ENCODE results near the gene CHD2.
"Not testable (repeated sequence)": the region's sequence is repeated elsewhere in the genome, so short reads cannot be mapped to it uniquely, and the experiment has no call there.

The CHD2 gene

GRCh38 chr15:93037820-93038705, 137.9 kb downstream of the CHD2 start:
- DNase-seq = no peak

GRCh38 chr15:93039562-93040287, 139.6 kb downstream of the CHD2 start:
- DNase-seq = not testable (repeated sequence)

- DNase-seq = no peak
These were observed 140.4 kb downstream of the CHD2 start for GRCh38 chr15:93040288-93041158.

- no peak for DNase-seq
These were observed 141.0 kb downstream of the CHD2 start for GRCh38 chr15:93041159-93041547.

- DNase-seq = no peak
These were observed 142.1 kb downstream of the CHD2 start for GRCh38 chr15:93042211-93042610.

GRCh38 chr15:93042691-93043378, 142.7 kb downstream of the CHD2 start:
- DNase-seq = no peak

GRCh38 chr15:93043621-93044300, 143.6 kb downstream of the CHD2 start:
- DNase-seq = no peak

- DNase-seq = no peak
These were observed 144.4 kb downstream of the CHD2 start for GRCh38 chr15:93044301-93045190.

- DNase-seq = no peak
These were observed 145.2 kb downstream of the CHD2 start for GRCh38 chr15:93045191-93045785.

- no peak for DNase-seq
These were observed 146.0 kb downstream of the CHD2 start for GRCh38 chr15:93046120-93046519.

- DNase-seq = no peak
These were observed 146.6 kb downstream of the CHD2 start for GRCh38 chr15:93046721-93047120.

- DNase-seq = peak; percentile 63
These were observed 147.7 kb downstream of the CHD2 start for GRCh38 chr15:93047621-93048425.

GRCh38 chr15:93048426-93048721, 148.2 kb downstream of the CHD2 start:
- DNase-seq = no peak

GRCh38 chr15:93048759-93049161, 148.6 kb downstream of the CHD2 start:
- no peak for DNase-seq

GRCh38 chr15:93049233-93049632, 149.1 kb downstream of the CHD2 start:
- no peak for DNase-seq

- peak; percentile 33 for DNase-seq
These were observed 149.9 kb downstream of the CHD2 start for GRCh38 chr15:93049914-93050578.

- no peak for DNase-seq
These were observed 150.5 kb downstream of the CHD2 start for GRCh38 chr15:93050648-93051047.

- DNase-seq = no peak
These were observed 151.3 kb downstream of the CHD2 start for GRCh38 chr15:93051236-93052089.

Data from CD4-positive, alpha-beta T cell treated with Interleukin-12 subunit alpha and Interleukin-12 subunit beta, for 1 hour (primary cell).